ENCODE data around the gene GMIP. TPM values are rescaled to one million over a fixed set of nuclear protein-coding genes. Genes with fewer than 3 reads are reported as not detected.

The GMIP gene
- total RNA-seq, 4 donors from 2014 or later: 12.9 to 23.5 (median 17.3) TPM

GRCh38 chr19:19656451-19657396 is 13.3 kb upstream of the GMIP start:
- TF ChIP-seq POLR2A (IDR thresholded peaks at IDR 0.05) (no peak), CTCF (IDR thresholded peaks at IDR 0.05) (no peak)
- H3K27ac ChIP-seq: no peak overlapping the region
- H3K4me1 ChIP-seq: peaks cover 4 to 5% of the 10 kb centered on the region in 2 donors
- H3K4me3 ChIP-seq (replicated peaks in 1 of 3): no peak overlapping the region
- no peak for DNase-seq
- intact Hi-C loops (cut with DNase I): no loop called here
- peaks cover 70 to 77% of the 10 kb centered on the region in 2 donors for H3K36me3 ChIP-seq
- no peaks in the 10 kb centered on the region for H3K27me3 ChIP-seq
- WGBS, 2 donors: 97% methylated on average over 27 to 33 of the region's 33 CpGs
- H3K9me3 ChIP-seq: no peaks in the 10 kb centered on the region

GRCh38 chr19:19655641-19656343 is 12.3 kb upstream of the GMIP start:
- WGBS, 2 donors: 92 to 96% methylated on average over 20 to 21 of the region's 27 CpGs
- Histone ChIP-seq H3K4me1 (no peaks in the 10 kb centered on the region), H3K9me3 (no peaks in the 10 kb centered on the region), H3K27ac (no peak overlapping the region), H3K27me3 (no peaks in the 10 kb centered on the region), H3K36me3 (peaks cover 79 to 86% of the 10 kb centered on the region in 2 donors), H3K4me3 (replicated peaks in 1 of 3) (no peak overlapping the region)
- TF ChIP-seq CTCF (IDR thresholded peaks at IDR 0.05) (no peak), POLR2A (IDR thresholded peaks at IDR 0.05) (no peak)
- DNase-seq: no peak
- intact Hi-C loops (cut with DNase I): no loop called here

GRCh38 chr19:19655051-19655594 is 11.7 kb upstream of the GMIP start:
- H3K27ac ChIP-seq: no peak overlapping the region
- TF ChIP-seq CTCF (IDR thresholded peaks at IDR 0.05) (no peak), POLR2A (IDR thresholded peaks at IDR 0.05) (no peak)
- peaks cover 84 to 89% of the 10 kb centered on the region in 2 donors for H3K36me3 ChIP-seq
- DNase-seq: no peak
- no peak overlapping the region for H3K4me3 ChIP-seq (replicated peaks in 1 of 3)
- no peaks in the 10 kb centered on the region for H3K9me3 ChIP-seq
- intact Hi-C loops (cut with DNase I): no loop called here
- WGBS, 2 donors: 97% methylated on average over 14 to 21 of the region's 22 CpGs
- no peaks in the 10 kb centered on the region for H3K27me3 ChIP-seq
- H3K4me1 ChIP-seq: no peaks in the 10 kb centered on the region

GRCh38 chr19:19654441-19654840 is 11.0 kb upstream of the GMIP start:
- Histone ChIP-seq H3K27ac (no peak overlapping the region), H3K36me3 (peaks cover 83 to 94% of the 10 kb centered on the region in 2 donors)

More at GRCh38 chr19:19654441-19654840, 11.0 kb upstream of the GMIP start:
- intact Hi-C loops (cut with DNase I): no loop called here
- no peaks in the 10 kb centered on the region for H3K4me1 ChIP-seq
- no peaks in the 10 kb centered on the region for H3K27me3 ChIP-seq
- no peaks in the 10 kb centered on the region for H3K9me3 ChIP-seq
- TF ChIP-seq POLR2A (IDR thresholded peaks at IDR 0.05): no peak
- no peak for TF ChIP-seq CTCF (IDR thresholded peaks at IDR 0.05)
- H3K4me3 ChIP-seq (replicated peaks in 1 of 3): no peak overlapping the region
- no peak for DNase-seq
- WGBS, 2 donors: 100% methylated on average over 4 of the region's 15 CpGs; no CpG with 5 or more reads in 1 of the 2 donors

Measured in thyroid gland (tissue), 4 donors.